Pancreas (tissue), 10 donors: Measurements from ENCODE around the gene FBXL17. TPM values are rescaled to one million over a fixed set of nuclear protein-coding genes. Genes with fewer than 3 reads are reported as not detected.

Experiments used
- ATAC-seq, 4 donors: fragments of 200-7000 bp; cut with Tn5 transposase; one replicate each; pipeline versions ENCODE4 v1.8.0 to v1.9.1; 2020; ENCODE audit warnings: mild to moderate bottlenecking in 4 of 4, moderate library complexity in 4 of 4
- DNase-seq, 6 donors: peaks; one replicate each; pipeline ENCODE4 v3.0.0-alpha.2; 2020
- FAIRE-seq: peaks from 2 replicates; lab custom pipeline; 2012; peaks lifted over from hg19 to GRCh38; lab: Jason Lieb, UNC
- H3K27ac ChIP-seq, 4 donors: fragments of 200-600 bp; sonication (generic); 1 replicate in 3 of 4; 2 replicates in 1 of 4; pipeline versions ENCODE4 v1.5.0 to v1.8.0; 2020
- H3K27me3 ChIP-seq, 4 donors: fragments of 200-600 bp; one replicate each; pipeline ENCODE4 v1.8.0; 2021
- H3K36me3 ChIP-seq, 3 donors: fragments of 200-600 bp; sonication (generic) in 1 of 3; one replicate each; pipeline versions ENCODE4 v1.5.0 to v1.8.0; 2020 to 2021
- H3K4me1 ChIP-seq, 3 donors: fragments of 200-600 bp; one replicate each; pipeline ENCODE4 v1.8.0; 2021
- H3K4me3 ChIP-seq, 4 donors: fragments of 200-600 bp; sonication (generic) in 2 of 4; one replicate each; pipeline versions ENCODE4 v1.5.0 to v1.8.0; 2020 to 2021
- H3K9me3 ChIP-seq, 4 donors: fragments of 200-600 bp; one replicate each; pipeline ENCODE4 v1.8.0; 2021
- CTCF ChIP-seq, 4 donors: fragments of 200-600 bp; sonication (generic) in 3 of 4; IDR thresholded peaks; one replicate each; pipeline versions ENCODE4 v1.5.0 to v1.8.0; 2021; ENCODE audit warnings: antibody characterized with exemption in 4 of 4
- WGBS, 2 donors: extraction: QIAGEN DNeasy Blood & Tissue Kit; methylation state at CpG; one replicate each; pipeline ENCODE4 v1.1.7; 2013; 5-methylcytosine and 5-hydroxymethylcytosine counted together
- intact Hi-C, 3 donors: fragments of 100-400 bp; cut with DNase I; formaldehyde crosslinking; loops; one replicate each; pipeline versions ENCODE4 v1.11.1 to v1.14.2; 2022
- polyA plus RNA-seq, 2 donors: library from polyadenylated mRNA; stranded (reverse); fragments of 200-250 nt; gene quantifications; one replicate each; pipeline ENCODE4 v1.2.3, GENCODE V29; 2013
- total RNA-seq, 6 donors: library from RNA; stranded (reverse); fragmentation: NEBNext Ultra II Directional in 4 of 6; extraction: Animal tissue kit (Norgen Biotek cat#: 25700) in 4 of 6; gene quantifications; one replicate each; pipeline versions ENCODE4 v1.2.1 to v1.2.4, GENCODE V29; 2021 to 2023
- donor health status: healthy with polysubstance abuse.
- donor health status: DM: no; HTN: no; CAD: no; lungs with moderate emphysema.
- donor health status: DM: no; HTN: no; CAD: no.
- donor health status: control.
- donor health status: control.
- donor health status: Bipolar disorder and iron deficiency.
- donor health status: DM: yes; HTN: yes; CAD: no.
- donor health status: DM: no; HTN: no; CAD: no.
- donor health status: DM: no; HTN: no; CAD: no.
- donor health status: DM: yes; HTN: yes; CAD: no.

The FBXL17 gene
- total and polyA plus RNA-seq, 8 donors = 4.2 to 11.1 (median 7.3) TPM

GRCh38 chr5:108375768-108376167 lies 6.1 kb downstream of the FBXL17 start:
- DNase-seq = no peak
- Histone ChIP-seq H3K27me3 (no peaks in the 10 kb centered on the region), H3K9me3 (no peaks in the 10 kb centered on the region), H3K27ac (no peak overlapping the region), H3K36me3 (no peaks in the 10 kb centered on the region), H3K4me1 (peaks cover 0 to 19% (median 0%) of the 10 kb centered on the region in 3 donors), H3K4me3 (no peak overlapping the region)
- no peak for FAIRE-seq
- 97 to 100% methylated on average over 1 of the region's 1 CpG for WGBS, 2 donors
- ATAC-seq = no peak
- intact Hi-C loops = no loop called here
- TF ChIP-seq CTCF (IDR thresholded peaks at IDR 0.05) = no peak

GRCh38 chr5:108373426-108373825 lies 8.5 kb downstream of the FBXL17 start:
- no peak for TF ChIP-seq CTCF (IDR thresholded peaks at IDR 0.05)
- peaks cover 0 to 3% (median under 1%) of the 10 kb centered on the region in 3 donors for H3K4me1 ChIP-seq
- intact Hi-C loops = no loop called here
- H3K4me3 ChIP-seq = no peak overlapping the region
- no peak overlapping the region for H3K27ac ChIP-seq
- H3K36me3 ChIP-seq = no peaks in the 10 kb centered on the region
- no peaks in the 10 kb centered on the region for H3K9me3 ChIP-seq
- H3K27me3 ChIP-seq = no peaks in the 10 kb centered on the region
- DNase-seq (no peak), ATAC-seq (no peak), FAIRE-seq (no peak)

DNA sequence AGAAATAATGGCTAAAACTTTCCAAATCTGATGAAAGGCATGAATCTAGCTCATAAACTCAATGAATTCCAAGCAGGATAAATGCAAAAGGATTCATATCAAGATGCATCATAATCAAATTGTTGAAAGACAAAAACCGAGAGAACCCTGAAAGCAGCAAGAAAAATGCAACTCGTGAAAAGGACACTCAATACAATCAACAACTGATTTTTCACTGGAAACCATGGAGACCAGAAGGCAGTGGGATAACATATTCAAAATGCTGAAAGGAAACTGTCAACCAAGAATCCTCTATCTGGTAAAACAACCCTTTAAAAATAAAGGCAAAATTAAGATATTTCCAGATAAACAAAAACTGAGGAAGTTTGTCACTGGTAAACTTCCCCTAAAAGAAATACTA lies 9.5 kb downstream of the FBXL17 start:
- ATAC-seq = no peak
- no peaks in the 10 kb centered on the region for H3K9me3 ChIP-seq
- no peaks in the 10 kb centered on the region for H3K27me3 ChIP-seq
- no peak for DNase-seq
- H3K4me3 ChIP-seq = no peak overlapping the region
- H3K4me1 ChIP-seq = peaks cover 0 to 8% (median 7%) of the 10 kb centered on the region in 3 donors
- TF ChIP-seq CTCF (IDR thresholded peaks at IDR 0.05) = no peak
- H3K27ac ChIP-seq = no peak overlapping the region
- intact Hi-C loops = no loop called here
- H3K36me3 ChIP-seq = no peaks in the 10 kb centered on the region
- FAIRE-seq = no peak
- 90 to 98% methylated on average over 2 of the region's 2 CpGs for WGBS, 2 donors

- H3K36me3 ChIP-seq = no peaks in the 10 kb centered on the region
- intact Hi-C loops = no loop called here
- no peak for DNase-seq
- no peak overlapping the region for H3K27ac ChIP-seq
- peaks cover 0 to 8% (median 7%) of the 10 kb centered on the region in 3 donors for H3K4me1 ChIP-seq
- no peaks in the 10 kb centered on the region for H3K9me3 ChIP-seq
- H3K27me3 ChIP-seq = no peaks in the 10 kb centered on the region
- no peak for TF ChIP-seq CTCF (IDR thresholded peaks at IDR 0.05)
- FAIRE-seq = no peak
- 87 to 90% methylated on average over 2 of the region's 2 CpGs for WGBS, 2 donors
- no peak overlapping the region for H3K4me3 ChIP-seq
- ATAC-seq = no peak
Measured at GRCh38 chr5:108371263-108371662, 10.6 kb downstream of the FBXL17 start.

GRCh38 chr5:108369167-108369566 lies 12.7 kb downstream of the FBXL17 start:
- H3K9me3 ChIP-seq = no peaks in the 10 kb centered on the region
- DNase-seq = no peak
- H3K27ac ChIP-seq = no peak overlapping the region
- no peak for TF ChIP-seq CTCF (IDR thresholded peaks at IDR 0.05)
- no peak for ATAC-seq
- H3K4me1 ChIP-seq = peaks cover 0 to 8% (median 7%) of the 10 kb centered on the region in 3 donors
- H3K27me3 ChIP-seq = no peaks in the 10 kb centered on the region
- 81 to 85% methylated on average over 4 of the region's 4 CpGs for WGBS, 2 donors
- no peak for FAIRE-seq
- H3K4me3 ChIP-seq = no peak overlapping the region
- no peaks in the 10 kb centered on the region for H3K36me3 ChIP-seq
- intact Hi-C loops = no loop called here
